ENCODE results near the gene ARSD.
"Not testable (repeated sequence)": the region's sequence is repeated elsewhere in the genome, so short reads cannot be mapped to it uniquely, and the experiment has no call there.

Gene ARSD

DNA sequence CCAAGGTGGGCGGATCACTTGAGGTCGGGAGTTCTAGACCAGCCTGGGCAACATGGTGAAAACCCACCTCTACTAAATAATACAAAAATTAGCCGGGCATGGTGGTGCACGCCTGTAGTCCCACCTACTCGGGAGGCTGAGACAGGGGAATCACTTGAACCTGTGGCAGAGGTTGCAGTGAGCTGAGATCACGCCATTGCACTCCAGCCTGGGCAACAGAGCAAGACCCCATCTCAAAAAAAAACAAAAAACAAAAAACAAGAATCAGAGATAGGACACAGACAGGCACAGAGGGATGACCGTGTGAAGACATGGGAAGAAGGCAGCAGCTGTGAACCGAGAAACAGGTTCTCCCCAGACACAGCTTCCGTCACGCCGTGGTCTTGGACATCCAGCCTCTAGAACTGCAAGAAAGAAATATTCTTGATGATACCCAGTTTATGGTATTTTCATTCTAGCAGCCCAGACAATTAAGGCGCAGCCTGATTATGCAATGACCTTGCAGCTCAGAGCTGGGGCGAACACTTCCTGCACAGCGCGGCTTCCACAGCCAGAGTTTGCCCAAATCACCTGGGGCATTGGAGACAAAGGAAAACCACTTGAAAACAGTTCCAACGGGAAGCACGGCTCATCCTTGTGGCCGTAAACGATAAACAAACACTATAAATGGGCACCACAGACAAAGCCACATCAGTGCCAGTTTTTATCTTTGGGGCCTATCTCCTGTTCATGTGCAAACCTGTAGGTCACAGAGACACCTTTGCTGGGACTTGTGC lies 4.2 kb upstream of the ARSD start:
- no peak for DNase-seq

DNA sequence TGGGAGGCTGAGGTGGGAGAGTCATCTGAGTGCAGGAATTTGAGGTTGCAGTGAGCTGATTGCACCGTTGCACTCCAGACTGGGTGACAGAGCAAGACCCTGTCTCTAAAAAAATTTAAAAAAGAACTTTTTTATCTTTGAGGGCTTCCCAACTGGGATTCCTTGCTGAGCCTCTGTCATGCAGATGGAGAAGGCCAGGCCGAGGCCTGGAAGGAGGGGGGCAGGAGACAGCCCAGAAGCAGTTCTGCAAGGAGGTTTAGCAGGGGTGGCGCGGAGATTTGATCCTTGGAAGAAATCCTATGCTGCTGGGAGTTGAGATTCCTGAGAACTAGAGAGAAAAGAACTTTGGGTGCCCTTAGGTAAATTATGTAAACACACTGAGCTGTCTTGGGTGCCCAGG lies 2.5 kb upstream of the ARSD start:
- DNase-seq: no peak

DNA sequence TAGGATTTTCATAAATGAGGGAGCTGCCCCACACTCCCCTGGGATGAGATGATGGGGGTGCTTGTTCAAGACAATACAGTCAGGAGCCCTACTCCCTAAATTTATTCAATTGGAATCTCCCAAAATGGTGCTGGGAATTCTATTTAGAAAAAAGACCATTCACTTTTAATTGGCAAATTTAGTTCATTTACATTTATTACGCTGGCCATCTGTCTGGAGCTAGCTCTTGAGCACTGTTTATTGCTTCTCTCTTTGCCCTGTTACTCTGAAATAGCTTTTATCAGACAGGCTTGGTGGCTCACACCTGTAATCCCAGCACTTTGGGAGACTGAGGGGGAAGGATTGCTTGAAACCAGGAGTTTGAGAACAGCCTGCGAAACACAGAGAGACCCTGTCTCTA lies 2.0 kb upstream of the ARSD start:
- DNase-seq: no peak

DNA sequence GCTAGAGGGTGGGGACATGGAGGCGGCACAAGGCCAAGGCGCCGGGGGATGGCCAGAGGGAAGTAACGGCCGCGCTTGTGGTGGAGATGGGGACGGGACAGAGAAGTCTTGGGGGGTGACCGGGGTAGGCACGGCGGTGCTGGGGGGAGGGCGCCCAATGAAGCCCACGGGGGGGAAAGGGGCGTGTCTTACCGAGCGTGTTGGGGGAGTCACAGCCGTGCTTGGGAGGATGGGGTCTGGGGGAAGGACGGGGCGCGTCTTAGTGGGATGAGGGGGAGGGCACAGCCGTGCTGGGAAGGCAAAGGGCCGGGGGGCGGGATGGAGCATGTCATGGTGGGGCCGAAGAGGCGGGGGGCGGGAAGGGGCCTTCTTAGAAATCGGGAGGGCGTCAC lies 952 bp downstream of the ARSD start:
- no peak for DNase-seq

GRCh38 chrX:2926664-2927275 lies 2.4 kb downstream of the ARSD start:
- DNase-seq: no peak

- not testable (repeated sequence) for DNase-seq
These were observed 2.9 kb downstream of the ARSD start for GRCh38 chrX:2926255-2926654.

GRCh38 chrX:2924151-2924550 lies 5.0 kb downstream of the ARSD start:
- no peak for DNase-seq

DNA sequence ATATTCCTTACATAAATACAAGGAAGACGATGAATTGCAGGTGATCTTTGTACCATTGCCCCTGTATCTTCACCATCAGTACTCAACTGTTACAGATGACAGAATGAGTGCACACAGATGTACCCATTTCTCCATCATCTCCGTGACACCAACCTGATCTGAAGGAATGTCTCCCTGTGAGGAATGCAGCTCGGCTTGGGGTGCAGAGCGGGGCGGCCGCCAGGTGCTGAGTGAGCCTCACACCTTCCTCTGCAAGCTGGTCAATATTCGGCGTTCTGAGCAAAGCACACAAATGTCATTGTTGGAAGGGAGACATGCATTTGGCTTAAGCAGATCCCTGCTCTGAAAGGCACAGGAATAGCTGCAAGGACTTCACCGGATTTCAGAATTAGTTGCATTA lies 7.4 kb downstream of the ARSD start:
- DNase-seq: no peak

- no peak for DNase-seq
These were observed 7.9 kb downstream of the ARSD start for GRCh38 chrX:2921193-2921592.

DNA sequence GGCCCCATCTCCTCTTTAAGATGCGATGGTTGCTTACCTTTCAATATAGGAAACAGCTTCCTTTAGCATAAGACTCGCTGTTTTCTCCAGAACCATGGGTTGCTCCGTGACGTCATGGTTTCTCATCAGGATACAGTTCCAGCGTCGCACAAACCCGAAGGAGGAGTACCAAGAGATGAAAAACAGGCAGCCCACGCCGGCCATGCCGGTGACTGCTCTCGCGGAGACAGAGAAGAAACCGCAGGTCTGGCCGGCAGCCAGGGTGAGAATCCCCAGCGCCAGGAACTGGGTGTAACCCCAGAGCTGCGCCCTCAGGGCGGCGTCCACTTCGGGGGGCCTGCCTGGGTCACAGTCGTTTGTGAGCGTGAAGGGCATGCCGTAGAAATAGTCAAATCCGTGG lies 11.4 kb downstream of the ARSD start:
- DNase-seq: no peak

GRCh38 chrX:2913118-2913517 lies 16.0 kb downstream of the ARSD start:
- no peak for DNase-seq

DNA sequence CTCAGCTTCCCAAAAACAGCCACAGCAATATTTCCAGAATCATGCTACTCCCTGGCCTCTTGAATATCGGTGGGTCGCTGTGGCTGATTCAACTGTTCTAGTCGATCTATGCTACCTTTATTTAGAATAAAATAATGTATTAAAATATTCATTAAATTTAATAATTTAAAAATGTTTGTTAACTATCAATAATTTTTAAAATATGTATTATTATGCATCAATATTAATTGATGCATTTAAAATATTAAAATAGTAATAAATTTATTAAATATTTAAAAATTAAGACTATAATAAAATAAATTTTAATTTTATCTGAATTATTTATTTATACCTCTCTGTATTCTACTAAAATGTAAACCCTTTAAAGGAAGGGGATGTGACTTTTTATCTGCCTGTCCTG lies 19.0 kb downstream of the ARSD start:
- DNase-seq: no peak

GRCh38 chrX:2908125-2908685 lies 20.9 kb downstream of the ARSD start:
- no peak for DNase-seq

- DNase-seq: no peak
These were observed 21.8 kb downstream of the ARSD start for GRCh38 chrX:2907295-2907694.

DNA sequence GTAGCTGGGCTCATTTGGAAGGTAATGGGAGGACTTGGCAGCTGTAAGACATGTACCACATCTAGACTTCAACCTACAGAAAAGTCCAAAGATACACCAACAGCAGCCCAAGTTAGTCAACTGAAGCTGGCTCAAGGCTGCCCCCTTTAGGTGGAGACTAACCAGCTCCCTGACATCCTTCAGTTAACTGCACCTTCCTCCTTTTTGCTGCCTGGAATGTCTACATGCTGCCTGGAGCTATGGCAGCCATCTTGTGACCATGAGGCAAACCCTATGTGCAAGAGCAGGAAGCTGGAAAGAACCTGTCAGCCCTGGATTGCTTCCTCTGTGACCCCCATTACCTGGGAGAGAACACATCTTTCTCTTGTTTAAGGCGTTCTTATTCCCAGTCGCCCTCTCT lies 25.8 kb downstream of the ARSD start:
- DNase-seq: no peak

DNA sequence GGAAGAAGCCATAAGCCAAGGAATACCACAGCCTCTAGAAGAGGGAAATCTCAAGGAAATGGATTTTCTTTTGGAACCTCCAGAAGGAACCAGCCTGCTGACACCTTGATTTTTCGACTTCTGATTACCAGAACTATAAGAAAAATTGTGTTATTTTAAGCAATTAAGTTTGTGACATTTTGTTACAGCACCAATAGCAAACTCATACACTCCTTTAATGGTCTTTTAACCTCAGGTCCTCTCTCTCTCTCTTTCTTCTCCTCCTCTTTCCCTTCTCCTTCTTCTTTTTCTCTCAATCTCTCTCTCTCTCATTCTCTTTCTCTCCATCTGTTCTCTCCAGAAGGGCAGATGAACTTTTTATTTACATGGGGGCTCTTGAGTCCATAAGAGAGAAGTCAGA lies 26.3 kb downstream of the ARSD start:
- DNase-seq: no peak

DNA sequence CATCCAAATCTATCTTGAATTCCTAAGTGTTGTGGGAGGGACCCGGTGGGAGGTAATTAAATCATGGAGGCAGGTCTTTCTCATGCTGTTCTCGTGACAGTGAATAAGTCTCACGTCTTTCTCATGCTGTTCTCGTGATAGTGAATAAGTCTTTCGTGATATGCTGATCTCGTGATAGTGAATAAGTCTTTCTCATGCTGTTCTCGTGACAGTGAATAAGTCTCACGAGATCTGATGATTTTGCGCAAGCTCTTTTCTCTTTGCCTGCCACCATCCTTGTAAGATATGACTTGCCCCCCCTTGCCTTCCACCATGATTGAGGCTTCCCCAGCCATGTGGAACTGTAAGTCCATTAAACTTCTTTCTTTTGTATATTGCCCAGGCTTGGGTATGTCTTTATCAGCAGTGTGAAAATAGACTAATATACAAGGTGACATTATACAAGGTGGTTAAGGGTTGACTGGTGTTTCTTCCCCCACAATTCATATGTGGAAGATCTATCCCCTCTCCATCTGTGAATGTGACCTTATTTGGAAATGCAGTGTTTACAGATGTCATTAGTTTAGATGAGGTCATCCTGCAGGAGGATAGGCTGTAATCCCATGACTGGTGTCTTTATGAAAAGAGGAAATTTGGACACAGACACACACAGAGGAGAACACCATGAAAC lies 27.6 kb downstream of the ARSD start:
- no peak for DNase-seq

DNA sequence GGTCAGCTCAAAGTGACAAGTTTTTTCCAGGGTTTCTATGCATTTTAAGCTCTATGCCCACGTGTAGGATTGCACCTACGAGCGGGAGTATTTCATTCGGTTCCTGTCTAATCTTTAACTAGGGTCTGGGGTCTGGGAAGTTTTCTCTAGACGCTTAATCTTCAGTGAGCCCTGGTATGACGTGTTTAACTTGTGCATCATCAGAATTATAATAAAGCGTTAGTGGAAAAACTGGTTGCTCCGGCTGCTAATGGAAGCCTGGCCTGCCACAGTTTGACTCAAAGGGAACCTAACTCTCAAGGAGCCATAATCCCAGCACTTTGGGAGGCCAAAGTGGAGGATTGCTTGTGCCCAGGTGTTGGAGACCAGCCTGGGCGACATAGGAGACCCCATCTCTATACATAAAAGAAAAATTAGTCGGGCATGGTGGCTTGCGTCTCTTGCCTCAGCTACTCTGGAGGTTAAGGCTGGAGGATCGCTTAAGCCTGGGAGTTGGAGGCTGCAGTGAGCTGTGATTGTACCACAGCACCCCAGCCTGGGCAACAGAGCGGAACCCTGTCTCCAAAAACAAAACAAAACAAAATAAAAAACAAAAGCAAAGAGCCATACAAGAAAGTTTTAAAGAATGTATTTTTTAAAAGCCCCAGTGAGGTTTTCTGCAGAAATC lies 30.2 kb downstream of the ARSD start:
- DNase-seq: no peak

- not testable (repeated sequence) for DNase-seq
These were observed 31.2 kb downstream of the ARSD start for GRCh38 chrX:2897690-2898623.

GRCh38 chrX:2897311-2897689 lies 31.8 kb downstream of the ARSD start:
- no peak for DNase-seq

- DNase-seq: no peak
These were observed 34.2 kb downstream of the ARSD start for GRCh38 chrX:2894885-2895292.

DNA sequence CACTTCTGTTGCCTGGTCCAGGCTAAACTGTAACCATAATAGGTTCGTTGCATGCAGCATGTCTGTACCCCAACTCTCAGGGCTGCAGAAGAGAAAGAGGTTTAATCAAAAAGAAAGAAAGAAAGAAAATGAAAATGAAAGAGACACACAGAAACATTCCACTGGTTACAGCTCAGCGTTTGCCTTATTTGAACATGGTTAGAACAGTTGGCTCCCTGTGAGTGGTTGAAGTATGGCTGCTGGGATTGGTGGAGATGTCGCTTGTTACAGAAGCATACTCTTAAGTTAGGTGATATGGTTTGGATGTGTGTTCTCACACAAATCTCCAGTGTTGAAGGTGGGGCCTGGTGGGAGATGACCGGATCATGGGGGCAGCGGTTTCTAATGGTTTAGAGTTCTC lies 36.3 kb downstream of the ARSD start:
- no peak for DNase-seq

All from stimulated activated CD4-positive, alpha-beta T cell treated with anti-CD3 and anti-CD28 coated beads, Interleukin-4, amount 100 ng/mL, for 24 hours (primary cell).